Activated T-cell treated with anti-CD3 and anti-CD28 coated beads for 24 hours (primary cell): ENCODE results near the gene ZNF146.
"Not testable (repeated sequence)": the region's sequence is repeated elsewhere in the genome, so short reads cannot be mapped to it uniquely, and the experiment has no call there.

ENCODE experiments used
- DNase-seq: peaks from one replicate; pipeline ENCODE4 v3.0.0-alpha.2; 2020; ENCODE audit warnings: low read depth

The ZNF146 gene

DNA sequence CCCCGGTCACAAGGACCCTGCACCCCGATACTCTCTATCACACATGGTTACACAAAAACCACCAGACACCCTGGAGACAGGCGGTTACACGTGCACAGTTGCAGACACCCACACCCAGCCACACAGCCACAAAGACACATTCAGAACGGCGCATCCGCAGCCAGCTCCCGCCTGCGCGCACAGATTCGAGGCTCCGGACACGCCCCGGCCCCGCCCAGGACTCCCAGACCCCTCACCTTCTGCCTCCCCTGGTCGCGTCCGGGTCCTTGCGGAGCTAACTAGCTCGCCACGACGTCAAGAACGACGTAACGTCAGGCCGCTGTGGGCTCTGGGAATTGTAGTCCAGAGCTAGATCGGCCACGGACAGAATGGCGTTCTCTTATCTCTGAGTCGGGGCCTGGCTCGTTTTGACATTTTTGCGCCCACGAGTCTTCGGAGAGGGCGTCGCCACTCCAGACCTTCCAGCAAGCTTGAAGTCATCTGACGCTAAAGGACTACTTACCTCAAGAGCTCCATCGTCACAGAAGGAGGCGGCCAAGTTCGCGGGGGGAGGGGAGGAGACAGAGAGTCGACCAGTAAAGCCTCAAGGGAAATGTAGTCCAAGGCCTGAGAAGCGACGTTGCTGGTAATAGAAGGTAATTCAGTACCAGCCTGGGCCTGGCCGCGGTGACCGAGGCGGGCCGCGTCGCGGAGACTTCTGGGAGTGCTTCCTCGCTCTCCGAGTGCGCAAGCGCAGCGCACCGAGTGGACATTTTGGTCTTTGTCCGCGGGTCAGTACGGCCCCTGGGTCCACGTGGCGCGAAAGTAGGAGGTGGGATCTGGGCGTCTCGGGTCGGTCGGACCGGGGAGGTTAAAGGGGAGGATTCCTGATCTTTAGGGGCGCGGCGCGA, at the start of gene ZNF146, which contains the start of gene ZNF565:
Gene ZNF146, plus strand, starts transcription at position 721 of the 890 bp plus-strand sequence. CDS start 21,335 bp downstream, outside the sequence.
Gene ZNF565, minus strand, starts transcription at position 280 of the 890 bp plus-strand sequence. CDS start 12,680 bp downstream, outside the sequence.
- peak; percentile 95 for DNase-seq

DNA sequence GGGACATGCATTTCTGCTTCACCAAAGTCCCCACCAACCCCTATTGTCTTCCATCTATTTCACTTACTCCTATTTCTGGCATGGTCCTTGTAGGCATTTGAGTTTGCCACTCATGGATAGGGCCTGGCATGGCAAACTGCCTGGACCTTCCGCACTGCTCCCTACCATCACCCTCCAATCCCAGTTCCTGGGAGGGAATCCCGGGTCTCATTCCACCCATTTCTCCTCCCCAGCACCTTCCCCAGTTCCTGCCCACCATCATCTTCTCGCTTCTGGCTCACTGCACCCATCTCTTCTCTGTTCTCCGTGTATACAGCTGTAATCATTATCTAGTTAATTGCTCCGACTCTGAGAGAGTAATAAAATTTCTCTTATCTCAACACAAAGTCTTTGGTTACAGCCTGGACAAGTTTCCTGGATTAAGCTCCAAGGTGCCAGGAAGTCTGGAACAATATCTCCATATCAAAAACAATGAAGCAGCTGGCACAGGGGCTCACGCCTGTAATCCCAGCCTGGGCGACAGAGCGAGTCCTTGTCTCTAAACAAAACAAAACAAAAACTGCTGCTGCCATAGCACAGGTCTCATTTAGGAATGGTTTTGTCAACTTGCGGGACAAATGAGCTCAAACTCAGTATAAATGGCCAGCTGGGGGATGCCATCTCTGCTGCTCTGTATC, 45.7 kb upstream of the ZNF146 start:
- DNase-seq: no peak

DNA sequence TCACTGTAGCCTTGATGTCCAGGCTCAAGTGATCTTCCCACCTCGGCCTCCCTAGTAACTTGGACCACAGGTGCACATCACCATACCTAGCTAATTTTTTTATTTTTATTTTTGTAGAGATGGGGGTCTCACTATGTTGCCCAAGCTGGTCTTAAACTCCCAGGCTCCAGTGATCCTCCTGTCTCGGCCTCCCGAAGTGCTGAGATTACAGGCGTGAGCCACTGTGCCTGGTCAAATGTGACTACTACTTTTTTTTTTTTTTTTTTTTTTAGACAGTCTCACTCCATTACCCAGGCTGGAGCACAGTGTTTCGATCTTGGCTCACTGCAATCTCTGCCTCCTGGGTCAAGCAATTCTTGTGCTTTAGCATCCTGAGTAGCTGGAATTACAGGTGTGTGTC, 42.1 kb upstream of the ZNF146 start:
- no peak for DNase-seq

DNA sequence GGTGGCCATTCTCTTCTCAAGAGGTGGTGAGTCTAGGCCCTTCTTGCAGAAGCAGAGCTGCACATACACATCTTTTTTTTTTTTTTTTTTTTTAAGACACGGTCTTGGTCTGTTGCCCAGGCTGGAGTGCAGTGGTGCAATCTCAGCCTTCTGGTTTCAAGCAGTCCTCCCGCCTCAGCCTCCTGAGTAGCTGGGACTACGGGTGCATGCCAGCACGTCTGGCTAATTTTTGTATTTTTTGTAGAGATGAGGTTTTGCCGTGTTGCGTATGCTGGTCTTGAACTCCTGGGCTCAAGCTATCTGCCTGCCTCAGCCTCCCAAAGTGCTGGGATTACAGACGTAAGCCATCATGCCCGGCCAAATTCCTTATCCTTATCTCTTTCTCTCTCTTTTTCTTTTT, 41.1 kb upstream of the ZNF146 start:
- DNase-seq: not testable (repeated sequence)

DNA sequence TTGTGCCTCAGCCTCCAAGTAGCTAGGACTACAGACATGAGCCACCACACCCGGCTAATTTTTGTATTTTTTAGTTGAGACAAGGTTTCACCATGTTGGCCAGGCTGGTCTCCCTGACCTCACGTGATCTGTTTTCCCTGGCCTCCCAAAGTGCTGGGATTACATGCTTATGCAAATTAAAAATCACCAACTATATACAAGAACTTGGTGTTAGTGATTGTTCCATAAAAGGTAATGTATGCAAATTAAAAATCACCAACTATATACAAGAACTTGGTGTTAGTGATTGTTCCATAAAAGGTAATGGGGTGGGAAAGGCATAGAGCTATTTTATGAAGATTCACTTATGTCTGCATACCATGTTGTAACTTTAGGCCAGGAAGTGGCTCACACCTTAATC, 35.8 kb upstream of the ZNF146 start:
- DNase-seq: not testable (repeated sequence)

DNA sequence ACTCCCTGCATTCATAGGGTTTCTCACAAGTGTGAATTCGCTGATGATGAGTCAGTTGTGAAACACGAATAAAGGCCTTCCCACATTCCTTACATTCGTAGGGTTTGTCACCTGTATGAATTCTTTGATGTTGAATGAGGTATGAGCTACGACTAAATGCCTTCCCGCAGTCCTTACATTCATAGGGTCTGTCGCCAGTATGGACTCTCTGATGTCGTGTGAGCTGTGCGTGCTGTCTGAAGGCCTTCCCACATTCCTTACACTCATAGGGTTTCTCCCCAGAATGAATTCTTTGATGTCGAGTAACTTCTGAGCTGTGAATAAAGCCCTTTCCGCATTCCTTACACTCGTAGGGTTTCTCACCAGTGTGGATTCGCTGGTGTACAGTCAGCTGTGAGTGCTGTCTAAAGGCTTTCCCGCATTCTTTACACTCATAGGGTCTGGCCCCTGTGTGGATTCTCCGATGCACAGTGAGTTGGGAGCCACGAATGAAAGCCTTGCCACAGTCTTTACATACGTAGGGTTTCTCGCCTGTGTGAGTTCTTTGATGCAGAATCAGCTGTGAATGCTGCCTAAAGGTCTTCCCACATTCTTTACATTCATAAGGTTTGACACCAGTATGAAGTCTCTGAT, 32.2 kb upstream of the ZNF146 start:
- no peak for DNase-seq

DNA sequence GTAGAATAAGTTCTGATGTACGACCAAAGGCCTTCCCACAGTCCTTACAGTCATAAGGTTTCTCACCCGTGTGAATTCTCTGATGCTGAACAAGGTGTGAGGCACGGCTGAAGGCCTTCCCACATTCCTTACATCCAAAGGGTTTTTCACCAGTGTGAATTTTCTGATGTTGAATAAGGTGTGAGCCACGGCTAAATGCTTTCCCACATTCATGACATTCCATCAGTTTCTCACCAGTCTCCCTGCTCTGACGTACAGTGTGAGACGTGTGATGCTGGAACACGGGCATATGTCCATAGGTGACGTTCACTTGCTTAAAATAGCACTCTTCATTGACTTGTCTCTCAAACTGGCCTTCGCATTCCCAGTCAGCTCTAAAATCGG, 31.7 kb upstream of the ZNF146 start:
- no peak for DNase-seq

GRCh38 chr19:36186722-36187121, 28.2 kb upstream of the ZNF146 start:
- DNase-seq: not testable (repeated sequence)

DNA sequence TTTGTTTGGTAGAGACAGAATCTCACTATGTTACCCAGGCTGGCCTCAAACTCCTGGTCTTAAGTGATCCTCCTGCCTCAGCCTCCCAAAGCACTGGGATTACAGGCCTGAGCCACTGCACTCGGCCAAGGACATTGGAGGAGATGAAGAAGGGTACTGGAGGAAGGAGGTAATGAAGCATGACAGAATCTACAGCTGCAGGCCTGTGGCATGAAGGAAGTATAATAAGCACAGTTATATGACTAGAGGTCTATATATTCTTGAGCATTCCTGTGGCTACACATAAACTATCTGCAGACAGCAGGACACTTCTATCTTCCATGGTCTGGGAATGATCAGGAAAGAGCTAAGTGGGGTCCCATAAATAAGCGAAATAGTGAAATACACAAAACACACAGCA, 18.7 kb upstream of the ZNF146 start:
- no peak for DNase-seq

- no peak for DNase-seq
Measured at GRCh38 chr19:36198119-36198518, 16.8 kb upstream of the ZNF146 start.

GRCh38 chr19:36201684-36202083, 13.2 kb upstream of the ZNF146 start:
- DNase-seq: no peak

DNA sequence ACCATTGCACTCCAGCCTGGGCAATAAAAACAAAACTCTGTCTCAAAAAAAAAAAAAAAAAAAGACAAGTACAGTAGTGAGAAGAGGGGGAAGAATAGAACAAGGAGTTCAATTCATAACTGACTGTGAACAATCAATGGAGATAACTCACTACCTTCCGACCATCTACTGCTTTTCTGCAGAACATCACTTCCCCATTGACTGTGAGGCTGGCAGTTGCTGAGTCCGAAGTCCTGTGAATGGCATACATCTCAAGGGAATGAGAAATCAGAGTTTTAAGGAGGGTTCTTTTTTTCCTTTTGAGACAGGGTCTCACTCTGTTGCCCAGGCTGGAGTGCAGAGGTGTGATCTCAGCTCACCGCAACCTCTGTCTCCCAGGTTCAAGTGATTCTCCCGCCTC, 11.6 kb upstream of the ZNF146 start:
- DNase-seq: no peak

- DNase-seq: no peak
Measured at GRCh38 chr19:36207605-36208252, 7.2 kb upstream of the ZNF146 start.

DNA sequence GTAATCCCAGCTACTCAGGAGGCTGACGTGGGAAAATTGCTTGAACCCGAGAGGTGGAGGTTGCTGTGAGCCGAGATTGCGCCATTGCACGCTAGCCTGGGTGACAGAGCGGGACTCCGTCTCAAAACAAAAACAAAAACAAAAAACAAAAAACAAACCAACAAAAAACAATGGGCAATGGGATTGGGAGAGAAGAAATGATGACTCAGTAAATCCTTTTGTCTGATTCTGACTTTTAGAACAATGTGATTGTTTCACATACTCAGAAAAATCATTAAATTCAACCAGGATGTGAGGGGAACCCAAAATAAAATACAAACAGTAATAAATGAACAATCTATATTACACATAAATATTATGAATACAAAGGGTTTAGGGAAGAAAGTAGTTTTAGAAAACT, 5.5 kb upstream of the ZNF146 start:
- no peak for DNase-seq

GRCh38 chr19:36210497-36210896, 4.4 kb upstream of the ZNF146 start:
- no peak for DNase-seq

- no peak for DNase-seq
Measured at GRCh38 chr19:36212895-36213294, 2.0 kb upstream of the ZNF146 start.

DNA sequence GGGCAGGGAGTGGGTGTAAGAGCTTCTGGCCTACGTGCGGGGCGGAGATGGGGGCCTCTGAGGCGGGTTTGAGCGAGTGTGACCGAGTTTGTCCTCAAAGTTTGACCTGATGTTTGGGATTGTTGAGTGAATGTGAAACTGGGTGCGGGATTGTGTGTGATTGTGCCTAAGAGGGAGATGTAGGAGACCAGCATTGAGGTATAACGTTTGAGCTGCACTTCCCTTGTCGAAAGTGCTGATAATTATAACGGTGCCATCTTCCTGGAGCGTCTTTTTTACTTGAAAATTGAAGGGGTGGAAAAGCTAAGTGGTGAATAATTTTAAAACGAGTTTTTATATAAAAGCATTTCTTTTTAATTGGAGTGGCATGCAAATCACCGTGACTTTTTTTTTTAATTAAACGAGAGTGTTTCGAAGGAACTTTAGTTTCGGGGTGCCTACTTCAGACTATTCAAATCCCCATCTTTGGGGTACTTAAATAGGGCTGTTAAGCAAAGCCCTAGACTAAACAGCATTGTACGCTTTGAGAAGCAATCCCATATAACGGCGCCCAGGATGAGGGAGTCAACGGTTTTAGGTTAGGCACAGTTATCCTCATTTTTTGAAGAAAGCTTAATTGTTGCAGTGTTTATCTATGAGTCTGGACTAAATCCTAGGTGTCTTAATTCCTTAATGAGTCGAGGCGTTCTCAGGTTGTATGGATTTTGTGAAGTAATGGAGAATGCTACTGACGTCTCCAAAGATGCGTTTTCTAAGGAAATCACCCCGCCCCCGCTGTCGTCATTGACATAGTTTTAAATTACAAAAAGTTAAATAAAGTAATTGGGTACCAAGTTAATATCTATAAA, 594 bp downstream of the ZNF146 start:
- DNase-seq: no peak

DNA sequence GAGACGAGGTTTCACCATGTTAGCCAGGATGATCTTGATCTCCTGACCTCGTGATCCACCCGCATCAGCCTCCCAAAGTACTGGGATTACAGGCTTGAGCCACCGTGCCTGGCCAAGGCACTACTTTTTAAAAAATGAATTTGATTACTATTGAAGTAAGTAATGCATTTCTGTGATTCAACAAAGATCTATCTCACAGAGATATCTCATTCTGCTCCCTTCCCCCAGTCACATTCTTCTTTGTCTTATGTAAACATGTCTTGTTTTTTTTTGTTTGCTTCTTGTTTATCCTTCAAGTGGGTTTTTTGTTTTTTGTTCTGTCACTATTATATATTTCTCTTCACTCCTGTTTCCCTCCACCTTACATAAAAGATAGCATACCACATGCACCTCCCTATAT, 6.6 kb downstream of the ZNF146 start:
- no peak for DNase-seq

DNA sequence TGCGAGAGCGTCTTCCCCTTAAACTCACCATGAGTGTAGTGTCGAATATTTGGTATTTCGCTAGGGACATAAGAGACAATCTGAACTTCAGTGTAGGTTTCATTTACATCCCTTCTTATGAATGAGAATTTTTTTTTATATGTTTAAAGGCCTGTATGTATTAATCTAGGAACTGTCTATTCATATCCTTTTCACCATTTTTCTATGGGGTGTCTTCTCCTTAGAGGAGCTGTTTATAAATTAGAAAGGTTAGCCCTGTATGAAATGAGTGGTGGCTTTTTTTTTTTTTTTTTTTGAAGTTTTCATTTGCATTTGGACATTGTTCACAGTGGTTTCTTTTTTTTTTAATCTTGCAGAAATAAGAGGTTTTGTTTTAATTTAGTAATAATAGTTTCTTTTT, 7.6 kb downstream of the ZNF146 start:
- no peak for DNase-seq

- no peak for DNase-seq
Measured at GRCh38 chr19:36225219-36225892, 10.4 kb downstream of the ZNF146 start.

DNA sequence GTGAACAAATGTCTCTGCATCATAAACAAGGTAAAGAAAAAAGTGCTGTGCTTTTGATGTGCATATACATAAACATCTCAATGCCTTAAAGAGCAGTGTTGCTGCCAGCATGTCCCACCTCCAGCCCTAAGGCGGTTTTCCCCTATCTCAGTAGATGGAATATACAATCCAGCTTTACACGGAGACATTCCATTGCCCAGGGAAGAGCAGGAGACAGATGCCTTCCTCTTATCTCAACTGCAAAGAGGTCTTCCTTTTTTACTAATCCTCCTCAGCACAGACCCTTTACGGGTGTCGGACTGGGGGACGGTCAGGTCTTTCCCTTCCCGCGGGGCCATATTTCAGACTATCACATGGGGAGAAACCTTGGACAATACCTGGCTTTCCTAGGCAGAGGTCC, 18.7 kb downstream of the ZNF146 start:
- DNase-seq: not testable (repeated sequence)
